ENCODE measurements around the gene RFFL. TPM values are rescaled to one million over a fixed set of nuclear protein-coding genes. Genes with fewer than 3 reads are reported as not detected.
A peak's percentile ranks its signal among the peaks of the same experiment; 100 is the strongest.
"Not testable (repeated sequence)": the region's sequence is repeated elsewhere in the genome, so short reads cannot be mapped to it uniquely, and the experiment has no call there.

The RFFL gene, protein sequence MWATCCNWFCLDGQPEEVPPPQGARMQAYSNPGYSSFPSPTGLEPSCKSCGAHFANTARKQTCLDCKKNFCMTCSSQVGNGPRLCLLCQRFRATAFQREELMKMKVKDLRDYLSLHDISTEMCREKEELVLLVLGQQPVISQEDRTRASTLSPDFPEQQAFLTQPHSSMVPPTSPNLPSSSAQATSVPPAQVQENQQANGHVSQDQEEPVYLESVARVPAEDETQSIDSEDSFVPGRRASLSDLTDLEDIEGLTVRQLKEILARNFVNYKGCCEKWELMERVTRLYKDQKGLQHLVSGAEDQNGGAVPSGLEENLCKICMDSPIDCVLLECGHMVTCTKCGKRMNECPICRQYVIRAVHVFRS
- total RNA-seq, result 8.5 TPM
- long read RNA-seq, full-length matches to known transcripts, result 4 of 9 reads
- long read RNA-seq, partial matches to known transcripts, result 0 of 9 reads
- long read RNA-seq, other reads (novel, unspliced or antisense), result 5 of 9 reads

DNA sequence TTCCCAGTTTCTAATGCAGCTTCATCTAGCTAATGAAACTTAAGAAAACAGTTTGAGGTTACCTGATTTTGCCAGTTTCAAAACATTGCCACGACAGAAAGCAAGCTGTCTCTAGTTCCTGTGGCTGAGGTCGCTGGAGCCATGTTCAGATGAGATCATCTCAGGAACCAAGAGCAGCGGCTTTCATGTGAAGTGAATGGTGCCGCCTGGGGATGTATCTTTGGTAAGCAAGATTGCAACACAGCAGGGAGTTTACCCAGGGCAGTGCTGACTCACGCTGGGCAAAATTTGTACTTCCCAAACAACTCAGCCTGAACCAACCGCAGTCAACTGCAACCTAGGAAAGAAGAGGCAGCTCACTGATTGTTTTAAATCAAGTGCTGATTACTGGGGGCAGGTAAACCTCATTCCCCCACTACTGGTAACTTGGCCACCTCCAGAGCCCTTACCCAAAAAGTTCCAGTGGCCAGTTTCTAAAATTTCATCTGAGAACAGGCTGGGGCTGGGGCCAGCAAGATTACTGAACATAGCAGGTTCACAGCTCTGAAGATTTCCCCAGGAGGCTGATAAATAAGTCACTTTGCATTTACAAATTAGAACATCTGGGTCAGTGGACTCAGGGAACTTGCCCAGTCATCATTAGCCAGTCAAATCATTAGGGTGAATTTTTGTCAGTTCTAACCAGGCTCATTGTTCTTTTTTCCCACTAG lies at the start of gene RFFL:
Gene RFFL, minus strand, starts transcription at position 194 of the 710 bp plus-strand sequence. CDS start 37,154 bp downstream, outside the sequence.
- DNase-seq (peak; percentile 75), ATAC-seq (peak; percentile 99)
- intact Hi-C loops (cut with micrococcal nuclease), result no loop called here

DNA sequence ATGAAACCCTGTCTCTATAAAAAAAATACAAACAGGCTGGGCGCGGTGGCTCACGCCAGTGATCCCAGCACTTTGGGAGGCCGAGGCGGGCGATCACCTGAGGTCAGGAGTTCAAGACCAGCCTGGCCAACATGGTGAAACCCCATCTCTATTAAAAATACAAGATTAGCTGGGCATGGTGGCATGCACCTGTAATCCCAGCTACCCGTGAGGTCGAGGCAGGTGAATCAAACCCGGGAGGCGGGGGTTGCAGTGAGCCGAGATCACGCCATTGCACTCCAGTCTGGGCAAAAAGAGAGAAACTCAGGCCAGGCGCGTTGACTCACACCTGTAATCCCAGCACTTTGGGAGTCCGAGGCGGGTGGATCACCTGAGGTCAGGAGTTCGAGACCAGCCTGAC lies 47.3 kb upstream of the RFFL start:
- ATAC-seq, DNase-seq: not testable (repeated sequence)
- intact Hi-C loops (cut with micrococcal nuclease), result loop anchor here (10.0 kb wide), 1 partner anchor 106 kb away; no protein-coding TSS in a partner anchor

DNA sequence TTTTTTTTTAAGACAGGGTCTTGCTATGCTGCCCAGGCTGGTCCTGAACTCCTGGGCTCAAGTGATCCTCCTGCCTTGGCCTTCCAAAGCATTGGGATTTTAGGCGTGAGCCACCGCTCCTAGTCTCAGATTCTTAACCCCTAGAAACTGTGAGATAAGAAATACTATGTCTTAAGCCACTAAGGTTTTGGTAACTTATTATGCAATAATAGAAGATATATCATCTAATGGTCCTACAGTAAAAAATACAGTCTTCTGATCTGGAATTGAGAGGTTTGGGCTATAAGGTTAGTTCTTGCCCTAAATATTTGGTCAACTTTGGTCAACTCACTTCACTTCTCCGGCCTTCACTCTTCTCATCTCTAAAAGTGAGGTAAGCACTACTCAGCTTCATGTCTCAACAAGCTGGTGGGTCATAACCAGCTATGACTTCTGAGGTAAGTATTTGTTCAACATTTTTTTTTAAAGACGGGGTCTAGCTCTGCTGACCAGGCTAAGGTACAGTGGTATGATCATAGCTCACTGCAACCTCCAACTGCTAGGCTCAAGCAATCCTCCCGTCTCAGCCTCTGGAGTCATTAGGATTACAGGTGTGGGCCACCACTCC lies 41.4 kb upstream of the RFFL start:
- ATAC-seq, result no peak
- DNase-seq, result no peak
- intact Hi-C loops (cut with micrococcal nuclease), result no loop called here

DNA sequence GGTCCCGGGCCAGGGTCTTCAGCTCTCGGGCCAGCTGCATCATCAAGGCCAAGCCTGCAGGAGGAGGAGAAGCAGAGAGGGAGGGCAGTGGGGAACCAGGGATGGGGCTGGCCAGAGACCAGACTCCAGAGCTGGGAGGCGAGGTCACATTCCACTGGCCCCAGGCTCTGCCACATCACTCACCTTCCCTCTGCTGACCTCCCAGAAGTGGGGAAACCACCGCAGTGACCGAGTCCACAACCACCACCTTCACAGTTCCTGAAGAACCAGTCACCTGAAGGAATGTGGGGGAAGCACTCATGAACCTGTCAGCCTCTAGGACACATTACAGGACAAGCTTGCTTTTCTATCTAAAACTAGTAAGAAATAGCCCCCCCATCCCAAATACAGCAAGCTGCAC lies 39.8 kb upstream of the RFFL start:
- ATAC-seq (no peak), DNase-seq (no peak)
- intact Hi-C loops (cut with micrococcal nuclease), result no loop called here

DNA sequence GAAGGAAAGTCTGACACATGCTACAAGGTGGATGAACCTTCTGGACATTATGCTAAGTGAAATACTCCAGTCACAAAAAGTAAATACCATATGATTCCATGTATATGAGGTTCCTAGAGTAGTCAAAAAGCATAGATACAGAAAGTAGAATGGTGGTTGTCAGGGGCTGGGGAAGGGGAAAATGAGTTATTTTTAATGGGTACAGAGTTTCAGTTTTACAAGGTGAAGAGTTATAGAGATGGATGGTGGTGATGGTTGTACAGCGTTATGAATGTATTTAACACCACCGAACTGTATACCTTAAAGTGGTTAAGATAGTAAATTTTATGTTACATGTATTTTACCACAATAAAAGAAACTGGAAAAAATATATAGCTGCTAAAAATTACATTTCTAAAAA lies 38.2 kb upstream of the RFFL start:
- DNase-seq, result no peak
- intact Hi-C loops (cut with micrococcal nuclease), result no loop called here
- ATAC-seq, result no peak

DNA sequence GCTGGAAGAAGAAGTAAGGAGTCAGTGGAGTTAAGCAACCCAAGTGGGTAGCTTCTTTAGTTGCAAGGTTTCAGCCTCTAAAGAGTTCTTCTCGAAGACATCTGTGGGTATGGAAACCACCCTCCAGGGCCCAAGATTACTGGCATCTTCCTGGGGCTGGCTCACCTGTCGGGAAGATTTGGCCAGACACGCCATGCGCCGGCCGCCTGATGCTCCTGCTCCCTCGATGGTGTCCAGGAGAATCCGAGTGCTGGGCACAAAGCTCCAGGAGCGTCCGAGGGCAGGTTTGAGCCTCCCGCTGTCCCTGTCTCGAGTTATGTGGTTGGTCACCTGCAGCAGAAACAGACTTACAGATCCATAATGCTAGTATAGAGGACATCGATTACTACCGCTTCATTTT lies 37.5 kb upstream of the RFFL start:
- intact Hi-C loops (cut with micrococcal nuclease), result no loop called here
- no peak for ATAC-seq
- no peak for DNase-seq

DNA sequence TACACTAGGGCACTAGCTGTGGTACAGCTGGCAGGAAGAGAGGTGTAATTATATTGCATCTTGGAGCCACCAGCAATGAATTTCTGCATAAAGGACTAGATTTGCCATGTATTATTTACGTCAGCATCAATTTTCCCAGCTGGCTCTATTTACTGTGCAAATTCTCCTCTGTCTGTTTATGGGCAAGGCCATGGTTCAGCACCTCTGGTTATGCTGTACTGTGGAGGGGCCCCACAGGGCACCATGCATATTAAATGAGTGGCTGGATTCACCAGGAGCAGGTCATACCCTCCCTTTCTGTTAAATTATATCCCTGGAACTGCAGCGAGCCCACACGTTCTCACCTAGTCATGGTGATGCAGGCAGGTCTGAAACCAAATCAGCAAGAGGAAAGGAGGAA lies 36.4 kb upstream of the RFFL start:
- intact Hi-C loops (cut with micrococcal nuclease), result loop anchor here (10.0 kb wide), 1 partner anchor 105 kb away; no protein-coding TSS in a partner anchor
- ATAC-seq (no peak), DNase-seq (no peak)

DNA sequence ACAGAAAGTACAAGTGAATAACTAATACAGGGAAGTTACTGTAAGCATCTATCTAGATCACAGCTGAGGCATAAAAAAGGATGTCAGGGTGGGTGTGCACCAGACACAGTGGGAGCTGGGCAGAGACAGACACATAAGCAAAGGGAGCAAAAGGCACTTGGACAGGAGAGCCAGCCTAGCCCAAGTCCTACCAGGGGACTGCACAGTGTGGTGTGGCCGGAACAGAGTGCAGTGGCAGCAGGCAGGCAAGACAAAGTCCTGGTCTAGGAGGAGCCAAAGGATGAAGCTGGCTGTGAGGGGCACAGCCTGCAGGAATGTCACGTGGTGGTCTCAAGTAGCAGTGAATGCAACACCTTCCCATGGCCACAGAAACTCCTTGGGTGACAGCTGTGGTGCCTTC lies 34.3 kb upstream of the RFFL start:
- DNase-seq, result no peak
- ATAC-seq, result no peak
- intact Hi-C loops (cut with micrococcal nuclease), result loop anchor here (10.0 kb wide), 1 partner anchor 103 kb away; no protein-coding TSS in a partner anchor

DNA sequence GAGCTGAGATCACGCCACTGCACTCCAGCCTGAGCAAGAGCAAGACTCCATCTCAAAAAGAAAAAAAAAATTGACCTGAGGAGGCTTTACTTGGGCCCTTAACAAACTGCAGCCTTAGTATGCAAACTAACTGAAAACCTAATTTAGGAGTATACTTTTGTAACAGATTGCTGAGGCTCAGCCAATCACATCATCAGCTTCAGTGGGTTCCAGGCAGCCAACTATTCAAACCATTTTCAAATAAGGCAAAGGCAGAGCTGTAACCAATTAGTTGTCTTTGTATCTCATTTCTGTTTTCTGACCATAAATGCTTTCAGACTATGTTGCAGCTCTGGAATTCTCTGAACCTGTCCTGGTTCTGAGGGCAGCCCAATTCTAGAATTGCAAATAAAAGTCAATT lies 32.2 kb upstream of the RFFL start:
- DNase-seq (no peak), ATAC-seq (no peak)
- intact Hi-C loops (cut with micrococcal nuclease), result loop anchor here (10.0 kb wide), 1 partner anchor 101 kb away; no protein-coding TSS in a partner anchor

DNA sequence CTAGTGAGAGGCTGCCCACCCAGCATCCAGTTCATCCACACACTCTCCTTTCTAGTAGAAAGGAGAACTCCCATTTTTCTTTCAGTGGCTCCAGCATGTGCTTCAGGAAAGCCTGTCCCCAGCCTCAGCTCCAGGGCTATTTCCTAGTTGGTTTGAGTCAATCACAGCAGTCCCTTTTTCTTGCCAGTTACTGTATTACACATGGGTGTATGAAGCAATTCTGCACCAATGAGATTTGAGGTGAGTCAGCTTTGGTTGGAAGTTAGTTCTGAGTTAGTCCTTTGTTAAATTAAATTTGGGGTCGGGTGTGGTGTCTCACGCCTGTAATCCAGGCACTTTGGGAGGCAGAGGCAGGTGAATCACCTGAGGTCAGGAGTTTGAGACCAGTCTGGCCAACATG lies 31.4 kb upstream of the RFFL start:
- peak; percentile 33 for ATAC-seq
- no peak for DNase-seq
- intact Hi-C loops (cut with micrococcal nuclease), result loop anchor here (10.0 kb wide), 1 partner anchor 100 kb away; no protein-coding TSS in a partner anchor

DNA sequence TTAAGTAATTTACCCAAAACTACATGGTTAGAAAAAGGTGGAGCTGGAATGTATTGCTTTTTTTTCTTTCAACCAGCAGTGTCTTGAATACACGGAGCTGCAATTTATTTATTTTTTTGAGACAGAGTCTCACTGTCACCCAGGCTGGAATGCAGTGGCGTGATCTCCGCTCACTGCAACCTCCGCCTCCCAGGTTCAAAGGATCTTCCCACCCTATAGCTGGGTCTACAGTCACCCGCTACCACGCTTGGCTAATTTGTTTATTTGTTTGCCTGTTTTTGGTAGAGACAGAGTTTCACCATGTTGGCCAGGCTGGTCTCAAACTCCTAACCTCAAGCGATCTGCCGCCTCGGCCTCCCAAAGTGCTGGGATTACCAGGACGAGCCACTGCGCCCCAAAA lies 27.2 kb upstream of the RFFL start:
- not testable (repeated sequence) for ATAC-seq, DNase-seq
- intact Hi-C loops (cut with micrococcal nuclease), result loop anchor here (10.0 kb wide), 1 partner anchor 96 kb away; no protein-coding TSS in a partner anchor

DNA sequence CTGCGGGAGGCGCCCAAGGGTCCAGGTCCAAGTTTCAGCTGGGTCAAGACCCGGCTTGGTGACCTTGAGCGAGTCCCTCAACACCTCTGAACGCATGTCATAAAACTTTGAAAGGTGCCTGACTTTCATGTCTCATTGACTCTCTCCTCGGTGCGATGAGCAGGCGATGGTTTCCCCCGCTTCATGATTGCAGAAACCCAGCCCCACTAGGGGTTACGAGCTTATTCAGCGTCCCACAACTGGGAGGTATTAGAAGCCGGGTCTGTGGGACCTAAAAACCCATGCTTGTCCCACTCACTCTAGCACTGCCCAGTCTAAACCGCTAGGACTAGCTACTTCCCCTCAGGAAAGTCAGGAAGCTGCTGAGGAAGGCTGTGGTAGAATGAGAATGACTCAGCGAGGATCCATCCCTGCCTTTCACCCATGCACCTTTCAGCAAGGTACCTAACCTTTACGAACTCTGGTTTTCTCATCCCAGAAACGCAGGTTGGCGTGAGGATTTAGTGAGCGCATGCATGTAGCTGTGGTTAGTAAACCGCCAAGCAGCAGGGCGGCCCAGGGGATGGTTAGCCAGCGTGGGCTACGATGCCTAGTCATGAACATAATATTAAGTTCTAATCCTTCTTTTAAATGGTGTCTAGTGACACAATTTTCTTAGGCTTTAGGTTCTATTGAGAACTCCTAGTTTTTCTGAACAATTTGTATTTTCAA lies 26.2 kb upstream of the RFFL start:
- no peak for DNase-seq
- intact Hi-C loops (cut with micrococcal nuclease), result loop anchor here (10.0 kb wide), 1 partner anchor 95 kb away; no protein-coding TSS in a partner anchor
- ATAC-seq, result peak; percentile 20

DNA sequence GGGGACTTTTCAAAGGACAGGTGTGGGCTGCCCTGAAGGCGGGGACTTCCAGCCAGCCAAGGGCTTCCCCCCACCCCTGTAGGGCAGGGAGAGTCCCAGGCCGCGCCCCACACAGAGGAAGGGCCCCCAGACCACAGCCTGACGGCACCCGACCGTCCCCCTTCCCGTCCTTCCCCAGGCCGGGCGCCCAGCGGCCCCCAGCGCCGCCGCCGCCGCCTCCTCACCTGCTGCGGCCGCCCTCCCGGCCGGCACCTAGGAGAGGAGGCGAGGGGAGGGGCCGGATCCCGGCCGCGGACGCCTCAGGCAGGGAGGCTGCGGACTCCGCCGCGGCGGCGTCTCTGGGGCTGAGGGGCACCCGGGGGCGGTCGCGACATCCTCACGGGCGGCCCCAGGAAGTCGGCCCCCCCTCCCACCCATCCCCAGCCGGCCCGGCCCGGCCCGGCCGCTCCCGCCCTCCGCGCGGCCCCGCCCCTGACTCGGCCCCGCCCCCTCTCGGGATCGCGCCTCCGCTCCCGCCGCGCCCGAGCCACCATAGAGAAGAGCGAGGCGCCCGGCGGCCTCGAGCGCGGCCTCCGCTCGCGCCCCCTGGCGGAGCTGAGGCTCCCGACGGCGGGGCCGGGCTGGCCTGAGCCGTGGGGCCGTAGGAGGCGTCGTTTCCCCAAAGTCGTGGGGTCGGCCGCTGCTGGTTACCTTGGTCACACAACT lies 25.5 kb upstream of the RFFL start:
- intact Hi-C loops (cut with micrococcal nuclease), result no loop called here
- peak; percentile 98 for ATAC-seq
- peak; percentile 93 for DNase-seq

DNA sequence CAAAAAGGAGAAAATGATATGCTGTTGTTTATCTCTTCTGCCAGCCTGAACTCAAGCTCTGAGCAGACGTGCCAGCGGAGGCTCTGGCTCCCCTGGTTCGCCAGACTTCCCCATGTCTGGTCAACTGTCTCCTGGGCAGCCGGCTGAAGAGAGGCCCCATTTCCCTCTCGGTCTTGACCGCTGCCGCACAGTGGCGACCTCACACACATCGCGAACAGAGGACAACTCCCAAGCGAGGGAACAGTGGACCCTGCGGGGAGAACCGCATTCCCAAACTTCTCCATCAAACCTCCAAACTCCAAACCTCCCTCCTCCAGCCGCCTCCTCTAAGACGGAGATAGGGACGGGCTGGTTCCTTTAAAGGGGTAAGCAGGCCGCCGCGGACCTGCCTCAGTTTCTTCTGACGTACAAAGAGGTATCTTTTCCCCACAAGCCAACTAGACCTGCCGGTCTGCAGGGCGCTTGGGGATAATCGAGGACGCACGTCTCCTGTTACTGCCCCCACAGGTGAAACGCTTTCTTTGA lies 24.9 kb upstream of the RFFL start:
- peak; percentile 72 for DNase-seq
- ATAC-seq, result peak; percentile 76
- intact Hi-C loops (cut with micrococcal nuclease), result no loop called here

DNA sequence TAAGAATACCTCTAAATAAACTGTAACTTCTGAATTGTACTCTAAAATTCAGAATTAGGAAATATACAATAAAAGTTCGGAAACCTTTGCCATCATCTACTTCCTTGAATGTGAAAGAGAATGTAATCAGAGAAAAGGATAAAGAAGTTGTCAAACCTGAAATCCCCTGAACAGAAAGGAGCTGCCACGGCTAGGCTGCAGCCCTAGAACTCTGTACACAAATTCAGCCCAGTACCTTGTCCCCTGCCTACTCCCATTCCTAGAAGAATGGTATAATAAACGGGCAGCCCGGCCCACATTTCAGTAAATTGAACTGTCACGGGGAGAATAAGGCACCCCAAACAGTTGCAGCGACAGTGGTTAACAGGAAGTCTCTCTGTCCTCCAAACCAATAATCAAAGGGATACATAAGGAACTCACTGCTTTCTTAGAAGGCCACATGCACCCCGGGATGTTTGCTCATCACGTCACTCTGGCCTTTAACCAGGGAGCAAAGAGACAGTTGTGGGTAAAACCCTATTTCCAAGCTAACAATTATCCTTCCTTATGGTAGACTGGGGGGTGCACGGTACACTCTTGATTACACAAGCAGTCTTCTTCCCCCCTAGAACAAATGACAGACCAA lies 24.3 kb upstream of the RFFL start:
- intact Hi-C loops (cut with micrococcal nuclease), result no loop called here
- no peak for ATAC-seq

DNA sequence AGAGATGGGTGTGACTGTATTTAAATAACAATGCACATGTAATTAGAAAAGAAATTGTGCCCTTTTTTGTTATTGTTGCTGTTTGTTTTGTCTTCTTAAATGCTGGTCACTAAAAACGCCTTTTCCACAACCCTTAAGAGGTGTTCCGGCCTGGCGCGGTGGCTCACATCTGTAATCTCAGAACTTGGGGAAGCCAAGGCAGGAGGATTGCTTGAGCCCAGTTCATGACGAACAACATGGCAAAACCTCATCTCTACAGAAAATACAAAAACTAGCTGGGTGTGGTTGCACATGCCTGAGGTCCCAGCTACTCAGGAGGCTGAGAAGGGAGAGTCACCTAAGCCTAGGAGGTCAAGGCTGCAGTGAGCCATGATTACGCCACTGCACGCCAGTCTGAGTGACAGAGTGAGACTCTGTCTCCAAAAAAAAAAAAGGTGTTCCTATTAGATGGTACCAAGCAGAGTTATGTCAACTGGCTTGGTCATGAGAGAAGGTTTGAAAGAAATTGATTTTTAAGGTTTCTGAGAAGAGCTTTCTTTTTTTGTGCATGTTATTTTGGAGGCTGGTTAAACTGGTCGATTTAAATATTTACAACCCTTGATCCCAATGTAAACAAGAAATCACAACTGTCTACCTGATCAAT lies 23.5 kb upstream of the RFFL start:
- intact Hi-C loops (cut with micrococcal nuclease), result no loop called here

More for the DNA sequence above, 24.3 kb upstream of the RFFL start:
- DNase-seq, result no peak

DNA sequence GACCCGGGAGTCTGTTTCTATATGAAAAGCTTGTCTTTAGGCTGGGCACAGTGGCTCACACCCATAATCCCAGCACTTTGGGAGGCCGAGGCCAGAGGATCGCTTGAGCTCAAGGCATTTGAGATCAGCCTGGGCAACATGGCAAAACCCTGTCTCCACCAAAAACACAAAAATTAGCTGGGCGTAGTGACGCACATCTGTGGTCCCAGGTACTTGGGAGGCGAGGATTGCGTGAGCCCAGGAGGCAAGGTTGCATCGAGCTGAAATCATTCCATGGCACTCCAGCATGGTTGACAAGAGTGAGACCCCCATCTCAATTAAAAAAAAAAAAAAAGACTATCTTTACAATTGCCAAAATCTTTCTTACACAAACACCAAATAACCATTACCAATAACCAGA lies 22.7 kb upstream of the RFFL start:
- no peak for DNase-seq
- intact Hi-C loops (cut with micrococcal nuclease), result no loop called here

More for the DNA sequence above, 23.5 kb upstream of the RFFL start:
- ATAC-seq (no peak), DNase-seq (no peak)

More for the DNA sequence above, 22.7 kb upstream of the RFFL start:
- no peak for ATAC-seq

All from left ventricle myocardium superior (tissue), 1 donor.